Neural crest cell (in vitro differentiated cells): ENCODE results near the gene FAM174C. TPM values are rescaled to one million over a fixed set of nuclear protein-coding genes. Genes with fewer than 3 reads are reported as not detected.
A peak's percentile ranks its signal among the peaks of the same experiment; 100 is the strongest.

ENCODE experiments used
- DNase-seq: peaks from one replicate; pipeline ENCODE4 v3.0.0; 2021; ENCODE audit warnings: low read depth, mixed read lengths, low spot score
- H3K27ac Mint-ChIP-seq: one replicate; pipeline ENCODE4 v1.8.0; 2021; ENCODE audit warnings: mild to moderate bottlenecking, mixed read lengths; ENCODE audit not compliant: unreplicated experiment
- H3K27me3 Mint-ChIP-seq: 2 replicates; pipeline ENCODE4 v1.8.0; 2021; ENCODE audit warnings: low read depth, mild to moderate bottlenecking, mixed read lengths
- H3K36me3 Mint-ChIP-seq: 2 replicates; pipeline ENCODE4 v1.8.0; 2021; ENCODE audit warnings: low read depth, mild to moderate bottlenecking, mixed read lengths
- H3K4me1 Mint-ChIP-seq: 2 replicates; pipeline ENCODE4 v1.8.0; 2021; ENCODE audit warnings: mixed read lengths
- H3K4me3 Mint-ChIP-seq: one replicate; pipeline ENCODE4 v1.8.0; 2021; ENCODE audit warnings: mild to moderate bottlenecking, mixed read lengths
- H3K9me3 Mint-ChIP-seq: 2 replicates; pipeline ENCODE4 v1.8.0; 2021; ENCODE audit warnings: mixed read lengths
- total RNA-seq: library from RNA; stranded (reverse); gene quantifications from 2 replicates; pipeline ENCODE4 v1.2.1, GENCODE V29; 2021
- TF ChIP-seq, protein P1 (sequence below): fragments of 200-600 bp; sonication (generic); conservative IDR thresholded peaks from 2 replicates; pipeline ENCODE4 v1.5.0; 2021; ENCODE audit warnings: antibody characterized with exemption, mild to moderate bottlenecking

Gene FAM174C
- total RNA-seq, 1 donor from 2014 or later = 36.6 TPM

DNA sequence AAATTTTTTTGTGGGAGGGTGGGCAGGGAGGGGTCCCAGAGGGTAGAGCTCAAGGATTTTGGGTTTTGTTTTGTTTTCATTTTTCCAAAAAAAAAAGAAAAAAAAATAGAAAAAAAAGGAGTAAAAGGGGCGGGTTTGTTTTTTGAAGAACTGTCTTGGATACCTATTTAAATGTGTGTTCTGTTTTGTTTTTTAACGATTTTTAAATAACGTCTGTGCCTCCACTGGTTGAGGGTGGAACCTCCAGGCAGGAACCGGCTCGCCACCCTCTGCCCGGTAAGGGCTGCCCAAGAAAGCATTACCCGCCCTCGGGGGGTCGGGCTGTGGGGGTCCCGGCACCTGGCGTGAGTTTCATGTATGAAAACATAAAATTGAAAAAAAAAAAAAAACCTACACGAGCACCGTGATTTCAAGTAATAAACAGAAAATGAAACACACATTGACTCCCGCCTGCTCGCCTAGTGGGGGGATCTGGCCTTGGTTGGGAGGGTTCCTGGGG, 16.6 kb upstream of the FAM174C start:
- Mint-ChIP-seq H3K4me1 (peaks cover 51% of the 10 kb centered on the region), H3K36me3 (peaks cover 9% of the 10 kb centered on the region), H3K27ac (no peak overlapping the region), H3K4me3 (peak overlapping the region; percentile 86), H3K9me3 (no peaks in the 10 kb centered on the region), H3K27me3 (peaks cover 30% of the 10 kb centered on the region)
- TF ChIP-seq, protein P1, sequence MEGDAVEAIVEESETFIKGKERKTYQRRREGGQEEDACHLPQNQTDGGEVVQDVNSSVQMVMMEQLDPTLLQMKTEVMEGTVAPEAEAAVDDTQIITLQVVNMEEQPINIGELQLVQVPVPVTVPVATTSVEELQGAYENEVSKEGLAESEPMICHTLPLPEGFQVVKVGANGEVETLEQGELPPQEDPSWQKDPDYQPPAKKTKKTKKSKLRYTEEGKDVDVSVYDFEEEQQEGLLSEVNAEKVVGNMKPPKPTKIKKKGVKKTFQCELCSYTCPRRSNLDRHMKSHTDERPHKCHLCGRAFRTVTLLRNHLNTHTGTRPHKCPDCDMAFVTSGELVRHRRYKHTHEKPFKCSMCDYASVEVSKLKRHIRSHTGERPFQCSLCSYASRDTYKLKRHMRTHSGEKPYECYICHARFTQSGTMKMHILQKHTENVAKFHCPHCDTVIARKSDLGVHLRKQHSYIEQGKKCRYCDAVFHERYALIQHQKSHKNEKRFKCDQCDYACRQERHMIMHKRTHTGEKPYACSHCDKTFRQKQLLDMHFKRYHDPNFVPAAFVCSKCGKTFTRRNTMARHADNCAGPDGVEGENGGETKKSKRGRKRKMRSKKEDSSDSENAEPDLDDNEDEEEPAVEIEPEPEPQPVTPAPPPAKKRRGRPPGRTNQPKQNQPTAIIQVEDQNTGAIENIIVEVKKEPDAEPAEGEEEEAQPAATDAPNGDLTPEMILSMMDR = no peak
- DNase-seq = no peak

DNA sequence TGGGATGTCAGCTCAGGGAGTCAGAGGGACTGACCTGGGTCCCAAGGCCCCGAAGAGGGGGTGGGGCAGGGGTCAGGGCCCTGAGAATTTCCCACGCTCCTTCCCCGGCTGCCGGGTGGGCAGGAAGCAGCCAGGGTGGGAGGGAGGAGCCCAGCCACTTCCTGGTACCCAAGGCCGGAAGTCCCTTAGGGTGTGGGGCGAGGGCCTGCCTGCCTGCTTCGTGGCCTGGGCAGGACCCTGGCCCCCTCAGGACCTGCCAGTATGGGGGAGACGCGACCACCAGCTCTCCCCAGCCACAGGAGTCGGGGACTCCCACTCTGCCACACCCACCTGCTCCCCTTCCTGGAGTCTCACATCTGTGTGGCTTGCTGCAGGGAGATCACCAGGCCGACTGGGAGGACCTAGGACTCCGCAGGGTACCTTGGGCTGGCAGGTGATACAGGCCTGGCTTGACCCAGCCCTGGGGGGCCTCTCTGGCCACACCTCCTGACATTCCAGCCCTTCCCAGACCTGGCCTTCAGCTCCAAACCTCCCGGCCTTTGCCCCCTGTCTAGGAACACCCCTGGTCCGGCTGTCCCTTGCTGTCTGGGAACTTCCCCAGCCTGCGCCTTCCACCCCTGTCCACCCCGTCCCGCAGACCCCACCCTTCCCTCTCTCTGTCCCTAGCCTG, 16.0 kb upstream of the FAM174C start:
- Mint-ChIP-seq H3K27me3 (peaks cover 30% of the 10 kb centered on the region), H3K9me3 (no peaks in the 10 kb centered on the region), H3K4me1 (peaks cover 55% of the 10 kb centered on the region), H3K36me3 (peaks cover 9% of the 10 kb centered on the region), H3K4me3 (peak overlapping the region; percentile 86), H3K27ac (peak overlapping the region; percentile 71)
- TF ChIP-seq, protein P1 = no peak
- no peak for DNase-seq

DNA sequence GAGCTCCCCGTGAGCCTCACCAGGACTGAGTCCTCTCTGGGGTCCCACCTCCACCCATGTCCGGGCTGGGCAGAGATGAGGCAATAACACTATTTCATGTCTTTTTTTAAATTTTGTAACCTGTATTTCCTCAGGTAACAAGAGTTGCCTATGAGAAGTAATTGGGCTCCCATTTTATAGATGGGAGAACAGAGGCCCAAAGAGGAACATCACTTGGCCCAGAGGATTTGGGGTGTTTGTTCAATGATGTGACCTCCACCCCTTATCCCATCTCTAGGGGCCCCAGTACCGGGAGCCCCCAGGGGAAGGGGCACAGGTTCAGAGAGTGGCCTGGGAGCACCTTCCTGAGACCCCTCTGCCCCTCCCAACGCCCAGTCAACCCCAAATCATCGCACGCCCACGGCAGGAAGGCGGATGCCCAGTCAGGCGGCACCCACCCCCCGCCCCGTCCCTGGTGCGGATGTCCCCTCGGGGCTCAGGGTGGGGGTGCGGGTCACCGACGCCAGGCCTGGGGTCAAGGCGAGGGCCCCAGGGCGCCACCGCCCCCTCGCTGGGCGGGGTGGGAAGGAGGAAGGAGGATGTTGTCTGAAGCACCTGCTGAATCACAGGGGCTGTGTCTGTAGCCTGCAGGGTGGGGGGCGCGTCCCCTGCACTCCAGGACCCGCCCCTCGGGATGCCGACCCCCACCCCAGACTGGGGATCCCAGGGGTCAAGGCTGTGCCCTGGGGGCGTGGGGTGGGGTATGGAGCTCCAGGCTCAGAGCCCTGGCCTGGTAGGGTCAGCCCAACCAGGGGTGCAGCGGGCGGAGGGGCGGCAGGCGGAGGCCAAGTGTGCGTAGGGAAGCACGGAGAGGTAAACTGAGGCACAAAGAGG, 15.2 kb upstream of the FAM174C start:
- Mint-ChIP-seq H3K36me3 (peaks cover 4% of the 10 kb centered on the region), H3K27me3 (peaks cover 33% of the 10 kb centered on the region)

DNA sequence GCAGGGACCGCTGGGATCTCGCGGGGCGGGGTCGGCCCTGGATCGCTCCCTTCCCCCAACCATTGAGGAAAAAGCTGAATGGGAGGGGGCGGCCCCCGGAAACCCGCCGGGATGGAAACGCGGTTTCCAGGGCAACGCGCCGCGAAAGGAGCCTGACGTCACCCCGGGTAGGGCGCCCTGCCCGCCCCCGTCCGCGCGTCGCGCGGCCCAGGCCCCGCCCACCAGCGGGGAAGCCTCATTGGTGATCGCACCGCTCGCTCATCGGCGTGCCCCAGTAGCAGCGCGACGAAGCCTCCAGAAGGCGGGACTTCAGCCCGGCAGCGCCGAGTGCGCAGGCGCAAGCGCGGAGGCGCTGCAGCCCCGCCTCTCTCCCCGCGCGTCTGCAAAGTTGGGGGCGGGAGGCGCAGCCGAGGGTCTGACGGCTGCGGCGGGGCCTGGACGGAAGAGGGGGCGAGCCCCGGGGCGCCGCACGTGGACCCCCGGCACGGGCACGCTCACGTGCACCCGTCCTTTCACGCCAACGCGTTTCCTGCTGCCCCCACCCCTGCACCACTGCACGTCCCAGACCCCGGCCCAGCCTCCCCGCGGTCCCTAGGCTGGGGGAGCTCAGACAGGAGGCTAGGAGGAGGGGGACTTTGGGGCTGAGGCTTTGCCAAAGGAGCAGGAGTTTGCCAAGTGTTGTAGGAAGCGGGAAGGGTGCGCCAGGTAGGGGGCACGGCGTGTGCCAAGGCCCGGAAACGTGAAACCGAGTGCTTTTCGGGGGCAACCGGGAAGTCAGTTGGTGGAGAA, 14.4 kb upstream of the FAM174C start:
- TF ChIP-seq, protein P1 = no peak
- H3K36me3 Mint-ChIP-seq = peaks cover 4% of the 10 kb centered on the region
- peaks cover 69% of the 10 kb centered on the region for H3K4me1 Mint-ChIP-seq
- no peaks in the 10 kb centered on the region for H3K9me3 Mint-ChIP-seq
- peak overlapping the region; percentile 95 for H3K27ac Mint-ChIP-seq
- H3K27me3 Mint-ChIP-seq = peaks cover 36% of the 10 kb centered on the region
- peak overlapping the region; percentile 90 for H3K4me3 Mint-ChIP-seq
- DNase-seq = peak; percentile 94

More for the DNA sequence above, 15.2 kb upstream of the FAM174C start:
- peak overlapping the region; percentile 71 for H3K27ac Mint-ChIP-seq
- TF ChIP-seq, protein P1 = no peak
- peaks cover 62% of the 10 kb centered on the region for H3K4me1 Mint-ChIP-seq
- no peak for DNase-seq
- H3K9me3 Mint-ChIP-seq = no peaks in the 10 kb centered on the region
- H3K4me3 Mint-ChIP-seq = peak overlapping the region; percentile 86

DNA sequence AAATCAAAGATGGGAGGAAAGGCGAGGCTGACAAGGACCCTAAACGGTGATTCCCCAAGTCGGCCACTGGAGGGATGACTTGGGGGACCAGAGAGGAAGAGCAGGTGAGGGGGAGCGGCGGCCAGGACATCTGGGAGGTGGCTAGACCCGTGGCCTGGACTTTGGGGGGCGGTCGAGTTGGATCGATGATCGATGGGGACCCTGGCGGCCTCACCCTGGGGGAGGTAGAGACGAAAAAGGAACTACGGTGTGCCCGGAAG, 13.9 kb upstream of the FAM174C start:
- Mint-ChIP-seq H3K4me3 (peak overlapping the region; percentile 90), H3K27ac (peak overlapping the region; percentile 95), H3K36me3 (peaks cover 4% of the 10 kb centered on the region), H3K27me3 (peaks cover 36% of the 10 kb centered on the region), H3K4me1 (peaks cover 71% of the 10 kb centered on the region), H3K9me3 (no peaks in the 10 kb centered on the region)
- DNase-seq = no peak
- TF ChIP-seq, protein P1 = peak; percentile 41
